ENCODE measurements around the gene NUP133. TPM values are rescaled to one million over a fixed set of nuclear protein-coding genes. Genes with fewer than 3 reads are reported as not detected.

Gene NUP133
- total and polyA plus RNA-seq, 2 experiments from 2014 or later: 29.5 to 65.4 TPM

- no peak for TF ChIP-seq REST (IDR thresholded peaks at IDR 0.05; ENCODE audit: unreplicated experiment)
Observed at GRCh38 chr1:229392936-229393335, 115.2 kb downstream of the NUP133 start (continued).

Small RNAs within 50 kb of the gene (small RNA-seq; reads per million reads assigned to genes)
- gene RN7SKP276 (ENCODE audit: low replicate concordance): not detected
- not detected for gene RNA5SP78 (ENCODE audit: low replicate concordance)
- gene RNU4-21P (ENCODE audit: low replicate concordance): not detected

Other genes with a start within 250 kb of the NUP133 start
- gene RAB4A, start 237.2 kb downstream of the NUP133 start, total RNA-seq (2014; rRNA removed; shearing (Covaris generic)): 25.9 and 37.5 TPM in 2 replicates
- 49.4 and 50.8 TPM in 2 replicates for gene RAB4A, start 237.2 kb downstream of the NUP133 start, polyA plus RNA-seq (2016; fragmentation: Nextera tagmentation; extraction: Ambion mirVana)
- 13.3 and 13.4 TPM in 2 replicates for gene CCSAP, start 165.3 kb downstream of the NUP133 start, total RNA-seq (2014; rRNA removed; shearing (Covaris generic))
- 3.9 and 4.2 TPM in 2 replicates for gene CCSAP, start 165.3 kb downstream of the NUP133 start, polyA plus RNA-seq (2016; fragmentation: Nextera tagmentation; extraction: Ambion mirVana)
- gene ACTA1, start 74.2 kb downstream of the NUP133 start, total RNA-seq (2014; rRNA removed; shearing (Covaris generic)): 7.1 and 8.8 TPM in 2 replicates
- gene ACTA1, start 74.2 kb downstream of the NUP133 start, polyA plus RNA-seq (2016; fragmentation: Nextera tagmentation; extraction: Ambion mirVana): 13.0 and 16.3 TPM in 2 replicates
- gene ABCB10, start 50.4 kb upstream of the NUP133 start, total RNA-seq (2014; rRNA removed; shearing (Covaris generic)): 9.7 and 13.3 TPM in 2 replicates
- 3.7 and 4.7 TPM in 2 replicates for gene ABCB10, start 50.4 kb upstream of the NUP133 start, polyA plus RNA-seq (2016; fragmentation: Nextera tagmentation; extraction: Ambion mirVana)
- 12.9 and 17.6 TPM in 2 replicates for gene TAF5L, start 117.8 kb upstream of the NUP133 start, total RNA-seq (2014; rRNA removed; shearing (Covaris generic))
- gene TAF5L, start 117.8 kb upstream of the NUP133 start, polyA plus RNA-seq (2016; fragmentation: Nextera tagmentation; extraction: Ambion mirVana): 4.5 and 5.6 TPM in 2 replicates
- gene URB2, start 117.9 kb upstream of the NUP133 start, total RNA-seq (2014; rRNA removed; shearing (Covaris generic)): 42.6 and 44.3 TPM in 2 replicates
- 7.6 and 7.9 TPM in 2 replicates for gene URB2, start 117.9 kb upstream of the NUP133 start, polyA plus RNA-seq (2016; fragmentation: Nextera tagmentation; extraction: Ambion mirVana)